Stimulated activated CD8-positive, alpha-beta memory T cell treated with anti-CD3 and anti-CD28 coated beads, Interleukin-2, amount 100 ng/mL, for 48 hours (primary cell): ENCODE data around the gene ZNF688.
"Not testable (repeated sequence)": the region's sequence is repeated elsewhere in the genome, so short reads cannot be mapped to it uniquely, and the experiment has no call there.

Experiments
- DNase-seq, 2 donors: peaks; one replicate each; pipeline ENCODE4 v3.0.0-alpha.2; 2020; ENCODE audit warnings: low read depth in 2 of 2

The ZNF688 gene

DNA sequence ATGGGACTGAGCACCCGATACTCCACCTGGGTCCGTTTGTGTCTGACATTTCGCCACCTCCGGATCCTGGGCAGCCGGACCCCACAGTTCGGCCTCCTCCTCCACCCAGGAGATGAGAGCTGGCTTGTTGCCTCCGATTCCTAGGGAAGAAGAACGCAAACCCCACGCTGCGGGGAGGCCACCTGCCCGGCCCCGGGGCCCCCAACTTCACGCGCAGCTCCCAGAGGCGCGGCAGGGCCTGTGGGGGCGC is 13.9 kb downstream of the ZNF688 start:
- DNase-seq: no peak

DNA sequence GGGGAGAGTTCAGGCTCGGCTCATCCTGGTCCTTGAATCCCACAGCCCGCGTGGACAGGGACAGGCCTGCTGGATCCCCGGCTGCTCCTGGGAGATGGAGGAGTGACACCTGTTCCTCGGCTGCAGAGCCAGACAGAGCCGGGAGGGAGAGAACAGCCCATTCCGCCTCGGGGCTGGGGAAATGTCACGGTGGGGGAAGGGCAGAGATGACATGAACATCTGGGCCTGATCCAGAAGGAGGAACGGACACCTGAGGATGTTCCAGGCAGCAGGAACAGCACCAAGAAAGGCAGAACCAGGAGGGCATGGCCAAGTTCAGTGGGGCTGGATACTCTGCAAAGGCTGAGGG is 15.4 kb downstream of the ZNF688 start:
- DNase-seq: no peak

GRCh38 chr16:30555315-30556124 is 16.0 kb downstream of the ZNF688 start:
- DNase-seq: no peak

DNA sequence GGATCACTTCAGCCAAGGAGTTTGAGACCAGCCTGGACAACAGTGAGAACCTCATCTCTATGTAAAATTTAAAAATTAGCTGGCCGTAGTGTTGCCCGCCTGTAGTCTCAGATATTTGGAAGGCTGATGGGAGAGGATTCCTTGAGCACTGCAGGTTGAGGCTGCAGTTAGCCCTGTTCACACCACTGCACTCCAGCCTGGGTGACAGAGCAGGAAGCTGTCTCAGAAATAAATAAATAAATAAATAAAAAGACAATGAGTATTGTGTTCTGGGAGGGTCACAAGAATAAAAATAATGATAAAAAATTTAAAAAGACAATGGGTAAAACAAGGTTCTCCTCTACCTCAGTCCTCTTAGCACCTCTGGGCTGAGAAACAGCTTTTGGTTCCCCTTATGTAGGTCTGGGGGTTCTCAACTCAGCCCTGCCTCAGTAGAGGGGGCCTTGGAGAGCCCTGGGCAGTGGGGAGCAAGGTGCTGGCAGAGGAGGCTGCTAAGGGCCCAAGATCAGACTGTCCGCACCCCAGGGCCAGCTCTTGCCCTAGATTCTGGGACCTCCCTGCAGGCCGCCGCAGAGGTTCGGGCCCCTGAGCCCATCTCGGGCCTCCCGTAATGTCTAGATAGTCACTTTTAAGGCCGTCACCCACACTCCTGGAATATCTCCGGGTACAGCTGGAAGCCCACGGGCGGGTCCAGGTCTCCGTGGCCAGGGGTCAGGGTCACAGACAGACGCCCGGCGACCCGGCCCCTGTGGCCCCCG is 16.8 kb downstream of the ZNF688 start:
- no peak for DNase-seq

- DNase-seq: no peak
Measured at GRCh38 chr16:30553393-30553899, 18.1 kb downstream of the ZNF688 start.

GRCh38 chr16:30552956-30553355 is 18.6 kb downstream of the ZNF688 start:
- no peak for DNase-seq

GRCh38 chr16:30551781-30552180 is 19.7 kb downstream of the ZNF688 start:
- DNase-seq: peak in 1 of 2 donors; percentile 44

GRCh38 chr16:30548416-30549253 is 22.9 kb downstream of the ZNF688 start:
- no peak for DNase-seq

- DNase-seq: no peak
Measured at GRCh38 chr16:30546115-30546514, 25.4 kb downstream of the ZNF688 start.

- DNase-seq: no peak
Measured at GRCh38 chr16:30543067-30543466, 28.4 kb downstream of the ZNF688 start.

DNA sequence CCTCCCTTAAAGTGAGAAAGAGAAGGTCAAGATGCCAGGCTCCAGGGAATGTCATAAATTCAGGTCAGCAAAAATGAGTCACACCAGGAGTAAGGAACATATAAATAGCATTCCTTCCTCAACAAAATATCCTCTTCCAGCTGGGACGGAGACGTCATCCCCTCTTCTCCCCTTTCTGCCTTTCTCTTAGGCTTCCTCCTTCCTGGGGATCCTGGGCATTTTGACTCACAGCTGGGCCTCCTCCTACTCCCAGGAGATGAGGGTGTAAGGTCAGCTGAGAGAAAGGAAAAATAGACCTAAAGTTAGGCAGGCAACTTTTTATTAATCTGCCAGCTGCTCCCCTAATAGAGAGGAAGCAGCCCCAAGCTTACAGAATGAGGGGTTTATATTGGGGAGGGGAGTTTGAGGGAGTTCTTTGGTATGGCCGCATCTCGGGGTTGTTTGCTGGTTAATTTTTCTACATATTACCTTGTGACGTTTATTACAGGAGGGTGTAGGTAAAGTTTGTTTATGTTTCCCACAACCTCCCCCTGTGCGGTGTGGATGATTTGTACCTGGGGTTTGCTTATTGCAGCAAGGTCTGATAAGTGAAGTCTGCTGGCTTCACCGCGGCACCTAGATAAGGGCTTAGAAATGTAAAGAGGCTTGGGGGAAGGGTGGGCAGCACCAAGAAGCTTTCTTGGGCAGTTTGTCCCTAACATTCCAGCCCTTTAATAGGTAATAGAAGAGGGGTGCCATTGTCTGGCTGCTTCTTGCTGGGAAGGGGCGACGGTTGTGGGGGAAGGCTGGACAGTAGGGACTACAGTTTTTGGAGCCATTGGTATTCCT is 29.8 kb downstream of the ZNF688 start:
- no peak for DNase-seq

DNA sequence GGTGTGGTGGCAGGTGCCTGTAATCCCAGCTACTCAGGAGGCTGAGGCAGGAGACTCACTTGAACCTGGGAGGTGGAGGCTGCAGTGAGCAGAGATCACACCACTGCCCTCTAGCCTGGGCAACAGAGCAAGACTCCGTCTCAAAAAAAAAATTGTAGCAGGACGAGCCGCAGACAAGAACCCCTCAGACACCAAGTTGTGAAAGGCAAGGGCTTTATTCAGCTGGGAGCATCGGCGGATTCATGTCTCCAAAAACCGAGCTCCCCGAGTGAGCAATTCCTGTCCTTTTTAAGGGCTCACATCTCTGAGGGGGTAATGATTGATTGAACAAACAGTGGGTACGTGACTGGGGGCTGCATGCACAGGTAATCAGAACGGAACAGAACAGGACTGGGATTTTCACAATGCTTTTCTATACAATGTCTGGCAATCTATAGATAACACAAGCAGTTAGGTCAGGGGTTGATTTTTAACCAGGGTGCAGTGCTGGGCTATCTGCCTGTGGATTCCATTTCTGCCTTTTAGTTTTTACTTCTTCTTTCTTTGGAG is 30.5 kb downstream of the ZNF688 start:
- DNase-seq: not testable (repeated sequence)

GRCh38 chr16:30539986-30540526 is 31.5 kb downstream of the ZNF688 start:
- DNase-seq: not testable (repeated sequence)

DNA sequence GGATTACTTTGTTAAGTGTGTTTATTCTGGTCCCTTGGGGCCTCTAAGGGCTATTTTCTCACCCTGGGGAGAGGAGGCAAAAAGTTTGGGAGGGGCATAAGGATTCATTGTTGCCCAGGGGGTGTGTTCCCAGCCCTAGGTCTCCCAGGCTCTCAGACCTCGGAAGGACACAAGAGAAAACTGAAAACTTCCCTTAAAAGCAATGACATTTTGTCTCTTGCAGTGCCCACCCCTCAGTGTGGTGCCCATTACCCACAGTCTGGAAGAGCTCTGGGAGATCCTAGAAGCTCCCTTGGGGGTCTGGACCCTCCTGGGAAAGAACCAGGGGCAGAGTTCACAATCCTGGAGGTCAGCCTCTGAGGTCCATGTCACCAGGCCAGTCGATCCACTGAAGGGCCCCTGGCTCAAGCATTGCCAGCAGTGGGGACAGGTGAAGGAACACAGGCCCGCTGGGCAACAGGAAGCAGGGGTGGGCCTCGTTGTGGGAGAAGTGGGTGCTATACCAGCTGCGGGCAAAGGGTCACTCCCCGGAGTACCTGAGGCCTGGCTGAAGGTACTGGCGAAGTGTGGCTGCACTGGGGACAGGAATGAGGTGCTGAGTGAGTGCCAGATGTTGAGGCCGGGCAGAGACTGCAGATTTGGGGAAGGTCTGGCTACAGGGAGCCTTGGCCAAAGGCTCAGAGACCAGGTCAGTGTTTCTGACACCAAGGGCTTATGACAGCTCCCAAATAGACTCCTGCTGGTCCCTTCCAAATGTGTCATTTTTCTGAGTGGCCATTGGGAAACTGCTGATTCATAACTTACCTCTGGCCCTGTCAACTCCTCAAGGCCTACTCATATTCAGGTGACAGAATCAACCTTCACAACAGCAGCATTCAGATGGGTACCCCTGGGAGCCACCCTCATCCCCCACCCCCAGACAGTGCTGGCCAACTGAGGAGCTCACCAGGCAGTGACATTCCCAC is 32.2 kb downstream of the ZNF688 start:
- DNase-seq: no peak

- DNase-seq: not testable (repeated sequence)
Measured at GRCh38 chr16:30536391-30537024, 35.0 kb downstream of the ZNF688 start.

GRCh38 chr16:30535777-30536190 is 35.7 kb downstream of the ZNF688 start:
- peak in 1 of 2 donors; percentile 49 for DNase-seq

DNA sequence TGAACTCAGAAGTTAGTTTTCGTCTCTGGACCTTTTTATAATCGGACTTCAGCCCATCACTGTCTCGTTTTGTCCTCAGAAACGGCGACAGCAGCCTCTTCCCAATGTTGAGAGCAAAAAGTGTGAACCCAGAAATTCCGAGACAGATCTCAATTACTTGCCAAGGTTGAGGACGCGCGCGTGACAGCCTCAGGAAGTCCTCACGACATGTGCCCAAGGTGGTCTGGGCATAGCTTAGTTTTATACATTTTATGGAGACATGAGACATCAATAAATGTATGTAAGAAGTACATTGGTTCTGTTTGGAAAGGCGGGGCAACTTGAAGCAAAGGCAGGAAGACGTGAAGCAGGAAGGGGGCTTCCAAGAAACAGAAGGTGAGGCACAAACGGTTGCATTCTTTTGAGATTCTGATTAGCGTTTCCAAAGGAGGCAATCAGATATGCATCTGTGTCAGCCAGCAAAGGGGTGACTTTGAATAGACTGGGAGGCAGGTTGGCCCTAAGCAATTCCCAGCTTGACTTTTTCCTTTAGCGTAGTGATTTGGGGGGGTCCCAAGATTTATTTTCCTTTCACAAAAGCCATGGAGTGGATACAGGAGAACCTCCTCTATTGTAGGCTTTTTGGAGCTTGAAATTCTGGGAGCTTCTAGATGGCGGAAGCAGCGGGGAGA is 36.3 kb downstream of the ZNF688 start:
- no peak for DNase-seq

- peak; percentile 86 to 88 for DNase-seq
Measured at GRCh38 chr16:30534368-30535105, 37.0 kb downstream of the ZNF688 start, which contains the start of gene ZNF747. Gene ZNF747, minus strand, starts transcription at chr16:30534858. Its CDS starts 179 bp downstream, at chr16:30534679.
